Stimulated activated CD8-positive, alpha-beta memory T cell treated with anti-CD3 and anti-CD28 coated beads, Interleukin-15, amount 100 ng/mL, for 24 hours (primary cell): Measurements from ENCODE around the gene PRRG1.
"Not testable (repeated sequence)": the region's sequence is repeated elsewhere in the genome, so short reads cannot be mapped to it uniquely, and the experiment has no call there.

Source experiments
- DNase-seq: peaks from one replicate; pipeline ENCODE4 v3.0.0-alpha.2; 2020; ENCODE audit warnings: low read depth

PRRG1 gene

GRCh38 chrX:37470711-37471110 is 121.5 kb downstream of the PRRG1 start:
- no peak for DNase-seq

- no peak for DNase-seq
Observed at GRCh38 chrX:37472836-37473235, 123.7 kb downstream of the PRRG1 start.

GRCh38 chrX:37474478-37474877 is 125.3 kb downstream of the PRRG1 start:
- no peak for DNase-seq

- DNase-seq, result no peak
Observed at GRCh38 chrX:37476571-37477170, 127.5 kb downstream of the PRRG1 start.

- DNase-seq, result not testable (repeated sequence)
Observed at GRCh38 chrX:37484335-37484734, 135.2 kb downstream of the PRRG1 start.

- DNase-seq, result no peak
Observed at GRCh38 chrX:37485429-37485828, 136.3 kb downstream of the PRRG1 start.

GRCh38 chrX:37487271-37487670 is 138.1 kb downstream of the PRRG1 start:
- no peak for DNase-seq

- no peak for DNase-seq
Observed at GRCh38 chrX:37488323-37488722, 139.2 kb downstream of the PRRG1 start.

GRCh38 chrX:37491686-37492085 is 142.5 kb downstream of the PRRG1 start:
- no peak for DNase-seq

GRCh38 chrX:37495760-37496159 is 146.6 kb downstream of the PRRG1 start:
- DNase-seq, result not testable (repeated sequence)

- DNase-seq, result not testable (repeated sequence)
Observed at GRCh38 chrX:37497126-37497525, 148.0 kb downstream of the PRRG1 start.

- not testable (repeated sequence) for DNase-seq
Observed at GRCh38 chrX:37498323-37498722, 149.2 kb downstream of the PRRG1 start.

- DNase-seq, result not testable (repeated sequence)
Observed at GRCh38 chrX:37499649-37500048, 150.5 kb downstream of the PRRG1 start.

GRCh38 chrX:37504991-37505390 is 155.8 kb downstream of the PRRG1 start:
- DNase-seq, result no peak
